Keratinocyte (primary cell): ENCODE results near the gene POC5. TPM values are rescaled to one million over a fixed set of nuclear protein-coding genes. Genes with fewer than 3 reads are reported as not detected.

Source experiments
- DNase-seq: peaks from one replicate; pipeline ENCODE4 v3.0.0-alpha.2; 2011; ENCODE audit warnings: low read depth, missing footprints, low spot score
- FAIRE-seq: peaks from 2 replicates; lab custom pipeline; 2011; peaks lifted over from hg19 to GRCh38; lab: Jason Lieb, UNC
- H2AFZ ChIP-seq: 2 replicates; pipeline ENCODE4 v1.6.0; 2012; ENCODE audit warnings: low read length, control low read depth, inconsistent platforms; ENCODE audit not compliant: control insufficient read depth
- H3K27ac ChIP-seq: 2 replicates; pipeline ENCODE4 v1.5.1; 2011; ENCODE audit warnings: low read length; ENCODE audit not compliant: control insufficient read depth, insufficient read depth
- H3K27me3 ChIP-seq: 3 replicates; pipeline ENCODE4 v1.6.0; 2011; ENCODE audit warnings: low read length; ENCODE audit not compliant: control insufficient read depth, insufficient read depth; ENCODE audit errors: extremely low read depth
- H3K36me3 ChIP-seq, 2 experiments: 2 replicates in 1 of 2; 3 replicates in 1 of 2; pipeline ENCODE4 v1.5.1; 2011; ENCODE audit warnings: low read length in 2 of 2, mild to moderate bottlenecking in 1 of 2; ENCODE audit not compliant: control insufficient read depth in 2 of 2, insufficient read depth in 2 of 2; ENCODE audit errors: extremely low read depth in 1 of 2
- H3K4me1 ChIP-seq: 3 replicates; pipeline ENCODE4 v1.5.1; 2011; ENCODE audit warnings: low read length; ENCODE audit not compliant: control insufficient read depth, insufficient read depth; ENCODE audit errors: extremely low read depth
- H3K4me2 ChIP-seq: 3 replicates; pipeline ENCODE4 v1.6.0; 2011; ENCODE audit warnings: low read depth, low read length; ENCODE audit not compliant: control insufficient read depth, insufficient read depth; ENCODE audit errors: extremely low read depth
- H3K4me3 ChIP-seq, 3 experiments: fragments of 200-600 bp in 1 of 3; sonication (generic) in 1 of 3; 2 replicates in 2 of 3; 3 replicates in 1 of 3; pipeline ENCODE4 v1.5.1; 2011 to 2016; ENCODE audit warnings: low read length in 3 of 3, mild to moderate bottlenecking in 3 of 3, control low read depth in 2 of 3, inconsistent platforms in 1 of 3, low read depth in 1 of 3, mixed read lengths in 1 of 3, mixed run types in 1 of 3, moderate library complexity in 1 of 3; ENCODE audit not compliant: control insufficient read depth in 2 of 3, insufficient read depth in 2 of 3; ENCODE audit errors: extremely low read depth in 1 of 3
- H3K79me2 ChIP-seq: 2 replicates; pipeline ENCODE4 v1.6.0; 2012; ENCODE audit warnings: low read length; ENCODE audit not compliant: control insufficient read depth, insufficient read depth
- H3K9ac ChIP-seq: 3 replicates; pipeline ENCODE4 v1.6.0; 2011; ENCODE audit warnings: low read length; ENCODE audit not compliant: control insufficient read depth, insufficient read depth; ENCODE audit errors: extremely low read depth
- H3K9me1 ChIP-seq: 3 replicates; pipeline ENCODE4 v1.6.0; 2011; ENCODE audit warnings: low read length; ENCODE audit not compliant: control insufficient read depth, insufficient read depth; ENCODE audit errors: extremely low read depth
- H3K9me3 ChIP-seq: 2 replicates; pipeline ENCODE4 v1.5.1; 2012; ENCODE audit warnings: low read depth, low read length; ENCODE audit not compliant: control insufficient read depth
- H4K20me1 ChIP-seq: 3 replicates; pipeline ENCODE4 v1.6.0; 2011; ENCODE audit warnings: low read length; ENCODE audit not compliant: control insufficient read depth, insufficient read depth; ENCODE audit errors: extremely low read depth
- EZH2 ChIP-seq: IDR thresholded peaks from one replicate; pipeline ENCODE4 v1.6.1; 2012; ENCODE audit warnings: inconsistent platforms, mild to moderate bottlenecking, low read length, moderate library complexity
- dilution Hi-C: fragments of 300-500 bp; cut with MboI; formaldehyde crosslinking; loops from one replicate; pipeline ENCODE4 v1.7.0; 2020; ENCODE audit warnings: low sequenced_read_pairs; ENCODE audit not compliant: extremely low pct_ligation_motif_present
- polyA plus RNA-seq, 5 experiments: library from polyadenylated mRNA; depleted of rRNA in 3 of 5; stranded (reverse) in 3 of 5; stranded (forward) in 1 of 5; unstranded in 1 of 5; fragments of >200 nt; gene quantifications; 1 replicate in 1 of 5; 2 replicates in 3 of 5; 3 replicates in 1 of 5; pipeline versions ENCODE4 v1.2.1 to v1.2.3, GENCODE V29; 2011 to 2012; ENCODE audit warnings: missing spikeins in 2 of 5, low read depth in 1 of 5, low replicate concordance in 1 of 5
- TF ChIP-seq, protein P1 (sequence below), 3 experiments: IDR thresholded peaks in 1 of 3; conservative IDR thresholded peaks in 1 of 3; optimal IDR thresholded peaks in 1 of 3; 2 replicates in 2 of 3; 3 replicates in 1 of 3; pipeline versions ENCODE3 to v1.5.1; 2011; ENCODE audit warnings: low read length in 3 of 3, mild to moderate bottlenecking in 3 of 3, moderate library complexity in 2 of 3, control low read depth in 1 of 3, inconsistent platforms in 1 of 3; ENCODE audit not compliant: insufficient read depth in 2 of 3; ENCODE audit errors: extremely low read depth in 1 of 3

The POC5 gene
- polyA plus RNA-seq, 1 donor (not counting 4 experiments of a cell fraction or from before 2014, with no cell fraction given): 10.4 TPM

DNA sequence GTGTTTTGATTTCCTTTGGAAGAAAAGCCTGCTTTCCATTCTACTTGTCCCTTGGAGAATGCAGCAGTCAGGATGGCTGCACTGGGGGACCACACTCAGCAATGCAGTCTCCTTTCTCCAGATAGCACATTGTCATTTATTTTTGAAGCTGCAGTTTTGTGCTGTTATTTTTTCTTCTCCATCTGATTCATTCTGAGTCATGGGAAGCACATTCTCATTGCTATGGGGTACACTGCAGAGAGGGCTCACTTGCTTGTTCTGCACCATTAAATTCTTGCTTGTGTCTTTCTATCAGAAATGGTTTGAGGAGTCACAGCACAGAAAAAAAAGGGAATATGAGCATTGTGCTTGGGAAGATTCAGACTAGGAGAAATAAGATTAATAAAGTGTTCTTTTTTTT lies 39.7 kb upstream of the POC5 start:
- peaks cover 6% of the 10 kb centered on the region for H3K27me3 ChIP-seq
- H3K4me2 ChIP-seq: no peak overlapping the region
- no peak overlapping the region for H2AFZ ChIP-seq
- H4K20me1 ChIP-seq: no peaks in the 10 kb centered on the region
- H3K36me3 ChIP-seq: no peaks in the 10 kb centered on the region
- no peak overlapping the region for H3K27ac ChIP-seq
- DNase-seq: no peak
- H3K79me2 ChIP-seq: no peaks in the 10 kb centered on the region
- TF ChIP-seq, protein P1, sequence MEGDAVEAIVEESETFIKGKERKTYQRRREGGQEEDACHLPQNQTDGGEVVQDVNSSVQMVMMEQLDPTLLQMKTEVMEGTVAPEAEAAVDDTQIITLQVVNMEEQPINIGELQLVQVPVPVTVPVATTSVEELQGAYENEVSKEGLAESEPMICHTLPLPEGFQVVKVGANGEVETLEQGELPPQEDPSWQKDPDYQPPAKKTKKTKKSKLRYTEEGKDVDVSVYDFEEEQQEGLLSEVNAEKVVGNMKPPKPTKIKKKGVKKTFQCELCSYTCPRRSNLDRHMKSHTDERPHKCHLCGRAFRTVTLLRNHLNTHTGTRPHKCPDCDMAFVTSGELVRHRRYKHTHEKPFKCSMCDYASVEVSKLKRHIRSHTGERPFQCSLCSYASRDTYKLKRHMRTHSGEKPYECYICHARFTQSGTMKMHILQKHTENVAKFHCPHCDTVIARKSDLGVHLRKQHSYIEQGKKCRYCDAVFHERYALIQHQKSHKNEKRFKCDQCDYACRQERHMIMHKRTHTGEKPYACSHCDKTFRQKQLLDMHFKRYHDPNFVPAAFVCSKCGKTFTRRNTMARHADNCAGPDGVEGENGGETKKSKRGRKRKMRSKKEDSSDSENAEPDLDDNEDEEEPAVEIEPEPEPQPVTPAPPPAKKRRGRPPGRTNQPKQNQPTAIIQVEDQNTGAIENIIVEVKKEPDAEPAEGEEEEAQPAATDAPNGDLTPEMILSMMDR (optimal IDR thresholded peaks at IDR 0.05 in 1 of 3, IDR thresholded peaks at IDR 0.05 in 1 of 3, conservative IDR thresholded peaks at IDR 0.05 in 1 of 3; ENCODE audit: extremely low read depth in 1 of 3, insufficient read depth in 2 of 3, low read length in 3 of 3): no peak
- no peak for TF ChIP-seq EZH2
- no peak for FAIRE-seq
- H3K9ac ChIP-seq: no peak overlapping the region
- no peaks in the 10 kb centered on the region for H3K9me1 ChIP-seq
- dilution Hi-C loops: no loop called here
- no peaks in the 10 kb centered on the region for H3K4me1 ChIP-seq
- H3K9me3 ChIP-seq: no peaks in the 10 kb centered on the region
- H3K4me3 ChIP-seq: no peak overlapping the region

DNA sequence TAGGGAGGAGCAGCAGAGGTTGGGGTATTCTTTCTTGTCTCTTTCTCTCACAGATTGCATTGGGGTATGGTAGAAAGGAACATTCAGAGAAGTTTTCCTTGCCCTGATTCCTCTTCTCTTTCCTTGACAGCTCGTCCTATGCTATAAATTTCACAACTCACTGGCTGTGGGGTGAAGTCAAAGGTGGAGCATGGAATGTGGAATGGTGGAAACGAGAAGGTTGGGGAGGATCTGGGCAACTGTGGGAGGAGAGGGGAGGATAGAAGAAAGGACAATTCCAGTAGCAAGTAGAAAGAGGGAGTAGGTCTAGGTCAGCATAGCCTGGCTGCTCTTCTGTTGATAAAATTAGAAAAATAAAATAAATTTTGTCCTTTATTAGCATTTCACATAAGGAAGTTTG lies 39.0 kb upstream of the POC5 start:
- TF ChIP-seq EZH2: no peak
- TF ChIP-seq, protein P1 (optimal IDR thresholded peaks at IDR 0.05 in 1 of 3, IDR thresholded peaks at IDR 0.05 in 1 of 3, conservative IDR thresholded peaks at IDR 0.05 in 1 of 3; ENCODE audit: extremely low read depth in 1 of 3, insufficient read depth in 2 of 3, low read length in 3 of 3): no peak
- no peak overlapping the region for H2AFZ ChIP-seq
- DNase-seq: no peak
- no peaks in the 10 kb centered on the region for H3K36me3 ChIP-seq
- no peaks in the 10 kb centered on the region for H3K4me1 ChIP-seq
- no peak overlapping the region for H3K9ac ChIP-seq
- H3K9me3 ChIP-seq: no peaks in the 10 kb centered on the region
- peaks cover 6% of the 10 kb centered on the region for H3K27me3 ChIP-seq
- H3K79me2 ChIP-seq: no peaks in the 10 kb centered on the region
- no peak for FAIRE-seq
- H4K20me1 ChIP-seq: no peaks in the 10 kb centered on the region
- dilution Hi-C loops: no loop called here
- H3K9me1 ChIP-seq: no peaks in the 10 kb centered on the region
- H3K4me3 ChIP-seq: no peak overlapping the region
- no peak overlapping the region for H3K4me2 ChIP-seq
- no peak overlapping the region for H3K27ac ChIP-seq
